Measurements from ENCODE around the gene GSN.

Gene GSN

GRCh38 chr9:121273064-121273775 is 5.3 kb downstream of the GSN start:
- DNase-seq (ENCODE audit: low spot score), result no peak

- DNase-seq (ENCODE audit: low spot score), result no peak
Measured at GRCh38 chr9:121274851-121275250, 6.9 kb downstream of the GSN start.

- no peak for DNase-seq (ENCODE audit: low spot score)
Measured at GRCh38 chr9:121275781-121276658, 8.1 kb downstream of the GSN start.

- DNase-seq (ENCODE audit: low spot score), result no peak
Measured at GRCh38 chr9:121277026-121277425, 9.1 kb downstream of the GSN start.

DNA sequence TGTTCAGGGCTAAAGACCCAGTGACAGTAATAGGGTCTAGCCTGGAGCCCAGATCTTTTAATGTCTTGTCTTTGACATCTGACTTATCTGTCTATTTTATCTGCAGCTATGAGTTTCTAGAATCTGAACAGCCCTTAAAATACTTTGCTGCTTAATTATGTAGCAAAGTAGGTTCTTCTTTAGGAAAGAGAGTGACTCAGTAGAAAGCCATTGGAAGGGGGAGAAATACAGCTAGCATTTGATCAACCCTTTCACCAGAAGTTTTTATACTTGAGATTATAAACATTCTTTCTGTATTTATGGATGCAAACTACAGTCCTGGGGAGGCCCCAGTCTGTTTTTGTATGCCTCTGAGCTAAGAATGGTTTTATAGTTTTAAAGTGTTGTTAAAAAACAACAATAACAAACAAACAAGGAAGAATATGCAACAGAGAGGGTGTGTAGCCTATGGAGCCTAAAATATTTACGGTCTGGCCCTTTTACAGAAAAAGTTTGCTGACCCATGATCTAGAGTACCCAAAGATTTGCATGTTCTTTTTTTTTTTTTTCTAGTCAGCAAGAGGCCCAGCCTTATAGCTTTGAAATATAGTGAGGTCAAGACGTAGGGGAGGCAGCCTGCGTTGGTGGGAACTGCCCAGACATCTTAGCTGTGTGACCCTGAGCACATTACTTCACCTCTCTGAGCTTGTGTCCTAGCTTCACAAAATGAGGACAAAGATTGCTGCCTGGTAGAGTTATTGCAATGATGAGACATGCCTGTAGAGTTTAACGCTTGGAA is 9.7 kb downstream of the GSN start:
- DNase-seq (ENCODE audit: low spot score), result no peak

DNA sequence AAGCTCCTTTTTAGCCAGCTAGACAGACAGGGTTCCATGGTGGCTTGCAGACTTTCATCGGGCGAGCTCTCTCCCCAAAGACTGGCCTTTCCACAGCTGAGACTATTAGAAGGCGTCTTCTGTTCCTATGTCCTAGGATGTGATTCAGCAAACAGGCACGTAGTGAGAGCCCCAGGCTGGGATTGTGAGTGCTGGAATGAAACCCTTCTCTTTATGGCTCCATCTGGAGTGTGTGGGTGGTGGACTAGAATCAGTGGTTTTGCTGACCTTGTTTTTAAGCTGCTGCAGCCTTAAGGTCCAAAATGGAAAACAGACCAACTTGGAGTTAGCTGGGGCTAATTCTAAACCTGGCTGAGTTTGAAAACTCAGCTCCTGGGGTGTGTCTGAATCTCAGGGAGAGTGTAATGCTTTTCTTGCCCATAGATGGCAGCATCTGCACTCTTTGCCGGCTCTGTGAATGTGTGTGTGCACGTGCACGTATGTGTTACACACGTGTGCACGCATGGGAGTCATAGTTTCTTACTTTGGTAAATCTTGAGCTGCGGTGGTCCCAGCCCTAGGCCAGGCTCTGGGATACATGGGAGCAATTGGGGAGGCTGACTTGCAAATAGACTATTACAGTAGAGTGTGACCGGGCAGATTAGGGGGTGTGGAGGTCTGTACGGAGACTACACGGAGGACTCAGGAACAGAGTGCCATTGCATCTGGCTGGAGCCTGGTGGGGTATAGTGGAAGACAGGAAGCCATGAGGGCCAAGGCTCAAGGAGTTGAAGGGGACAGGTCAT is 10.7 kb downstream of the GSN start:
- peak; percentile 66 for DNase-seq (ENCODE audit: low spot score)

DNA sequence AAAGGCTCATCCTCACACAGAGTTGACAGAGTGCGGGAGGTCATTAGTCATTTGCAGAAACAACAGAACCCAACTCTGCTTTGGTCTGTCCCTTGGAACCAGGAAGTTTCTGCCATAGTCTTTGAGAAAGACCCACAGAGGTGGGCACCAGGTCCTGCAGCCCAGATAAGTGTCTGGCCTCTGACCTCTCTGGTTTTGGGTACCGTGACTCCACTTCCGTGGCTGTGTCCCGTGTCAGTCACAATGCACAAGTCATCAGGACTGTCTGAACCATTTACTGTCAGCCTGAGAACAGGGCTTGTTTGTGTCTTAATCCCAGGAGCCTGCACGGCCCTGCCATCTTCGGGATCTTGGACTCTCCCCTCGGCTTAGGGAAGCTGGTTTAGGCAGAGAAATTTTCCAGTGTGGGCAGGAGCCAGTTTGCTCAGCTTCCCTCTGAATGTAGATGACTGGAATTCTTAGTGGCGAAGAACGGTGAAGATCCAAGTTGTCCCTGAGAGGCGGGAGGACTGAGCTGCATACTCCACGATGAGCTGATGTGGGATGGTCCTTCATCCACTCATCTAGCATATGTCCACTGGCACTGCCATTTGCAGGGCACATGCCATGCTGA is 11.9 kb downstream of the GSN start:
- no peak for DNase-seq (ENCODE audit: low spot score)

- no peak for DNase-seq (ENCODE audit: low spot score)
Measured at GRCh38 chr9:121280715-121281613, 13.0 kb downstream of the GSN start.

DNA sequence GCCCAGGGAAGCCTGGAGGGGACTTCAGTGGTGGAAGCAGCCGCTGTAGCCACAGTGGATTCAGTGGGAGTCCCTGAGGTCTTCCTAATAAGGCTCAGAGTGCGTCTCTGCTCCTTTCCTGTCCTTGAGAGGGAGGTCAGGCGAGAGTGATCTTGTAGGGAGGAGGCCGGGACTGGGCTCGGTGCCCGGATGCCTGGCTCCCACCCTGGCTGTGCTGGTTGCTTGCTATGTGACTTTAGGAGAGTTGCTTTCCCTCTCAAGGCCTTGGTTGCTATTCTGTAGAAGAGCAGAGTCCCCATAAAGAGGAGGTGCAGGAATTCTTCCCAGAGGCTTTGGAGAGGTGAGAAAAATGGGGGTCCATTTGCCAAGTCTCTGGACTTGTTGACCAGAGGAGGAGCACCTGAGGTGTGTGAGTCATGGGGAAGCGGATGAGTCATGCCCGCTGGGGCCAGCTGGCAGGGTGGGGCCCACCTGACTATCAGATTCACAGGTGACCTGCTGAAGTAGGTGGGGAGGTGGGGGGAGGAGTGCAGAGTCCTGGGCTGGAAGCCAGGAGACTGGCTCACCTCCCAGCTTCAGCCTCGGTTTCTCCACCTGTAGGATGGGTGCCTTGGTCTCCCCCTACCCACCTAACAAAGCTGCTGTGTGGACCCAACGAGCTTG is 13.8 kb downstream of the GSN start:
- DNase-seq (ENCODE audit: low spot score), result no peak

- DNase-seq (ENCODE audit: low spot score), result no peak
Measured at GRCh38 chr9:121282277-121283079, 14.5 kb downstream of the GSN start.

DNA sequence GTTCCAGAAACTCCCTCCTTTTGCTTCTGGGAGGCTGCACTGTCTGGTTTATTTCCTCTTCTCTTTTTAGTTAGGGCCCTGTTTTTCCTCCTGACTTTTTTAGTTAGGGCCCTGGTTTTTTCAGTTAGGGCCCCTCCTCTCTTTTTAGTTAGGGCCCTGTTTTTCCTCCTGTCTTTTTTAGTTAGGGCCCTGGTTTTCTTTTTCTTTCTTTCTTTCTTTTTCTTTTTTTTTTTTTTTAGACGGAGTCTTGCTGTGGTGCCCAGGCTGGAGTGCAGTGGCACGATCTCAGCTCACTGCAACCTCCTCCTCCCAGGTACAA is 15.1 kb downstream of the GSN start:
- no peak for DNase-seq (ENCODE audit: low spot score)

DNA sequence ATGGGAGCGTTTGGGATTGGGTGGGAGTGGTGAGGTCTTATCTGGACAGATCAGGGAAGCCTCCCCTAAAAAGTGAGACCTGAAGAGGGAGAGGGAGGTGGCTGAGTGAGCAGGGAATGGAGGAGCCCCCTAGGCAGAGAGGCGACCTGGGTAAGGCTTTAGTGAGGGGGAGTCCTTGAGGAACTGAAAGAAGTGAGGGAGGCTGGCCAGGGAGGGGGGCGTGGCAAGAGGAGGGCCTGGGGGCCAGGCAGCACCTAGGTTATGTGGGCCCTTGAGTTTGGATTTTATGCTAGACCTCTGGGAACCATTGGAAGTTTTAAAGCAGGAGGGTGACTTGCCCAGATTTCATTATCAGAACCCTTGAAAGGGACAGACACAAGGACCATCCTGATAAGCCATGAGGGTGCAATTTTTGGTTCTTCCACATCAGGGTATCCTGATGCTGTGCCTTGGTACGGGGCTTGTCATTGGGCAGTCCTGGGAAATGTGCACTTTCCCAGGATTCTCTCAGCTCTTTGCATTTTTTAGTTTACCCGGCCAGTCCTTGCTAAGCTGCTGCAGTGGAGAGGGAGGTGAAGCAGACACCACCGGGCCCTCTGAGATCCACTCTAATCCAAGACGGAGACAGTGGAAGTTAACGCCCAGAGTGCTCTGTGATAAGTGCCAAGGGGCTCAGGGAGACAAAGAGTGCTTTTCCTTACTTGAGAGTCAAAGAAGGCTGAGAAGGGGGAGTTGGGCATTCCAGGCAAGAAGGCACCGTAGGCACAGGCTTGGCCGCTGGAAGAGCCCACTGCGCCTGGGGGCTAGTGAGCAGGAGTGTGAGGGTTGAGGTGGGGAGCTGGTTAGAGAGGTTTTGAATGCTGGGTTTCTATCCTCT is 16.1 kb downstream of the GSN start:
- DNase-seq (ENCODE audit: low spot score), result no peak

DNA sequence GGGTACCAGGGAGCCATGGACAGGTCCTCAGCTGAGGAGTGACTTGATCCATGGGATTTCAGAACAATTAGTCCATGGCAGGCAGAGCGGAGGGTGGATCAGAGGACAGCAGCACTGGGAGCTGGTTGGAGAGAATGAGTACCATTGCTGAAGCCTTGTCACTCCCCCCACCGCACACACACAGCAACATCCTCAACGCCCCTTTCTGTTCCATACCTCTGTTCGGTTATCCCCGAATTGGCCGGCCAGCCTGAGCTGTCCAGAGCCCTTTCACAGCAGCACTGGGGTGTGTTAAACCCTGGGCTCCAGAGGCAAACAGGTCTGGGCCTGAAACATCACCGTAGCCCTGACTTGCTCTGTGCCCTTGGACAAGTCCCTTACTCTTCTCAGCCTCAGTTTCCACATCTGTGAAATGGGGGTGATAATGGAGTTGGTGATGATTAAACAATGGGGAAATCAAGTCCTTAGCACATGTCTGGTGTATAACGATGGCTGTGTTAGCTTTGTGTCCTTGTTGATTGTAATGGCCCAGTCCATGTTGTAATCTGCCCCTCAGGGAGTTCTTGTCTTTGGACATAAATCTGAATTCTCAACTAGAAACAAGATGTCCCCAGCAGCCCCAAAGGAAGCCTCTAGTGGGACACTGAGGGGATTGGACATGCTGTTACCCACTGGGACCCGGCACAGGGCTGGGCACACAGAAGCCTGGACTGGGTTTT is 16.9 kb downstream of the GSN start:
- no peak for DNase-seq (ENCODE audit: low spot score)

DNA sequence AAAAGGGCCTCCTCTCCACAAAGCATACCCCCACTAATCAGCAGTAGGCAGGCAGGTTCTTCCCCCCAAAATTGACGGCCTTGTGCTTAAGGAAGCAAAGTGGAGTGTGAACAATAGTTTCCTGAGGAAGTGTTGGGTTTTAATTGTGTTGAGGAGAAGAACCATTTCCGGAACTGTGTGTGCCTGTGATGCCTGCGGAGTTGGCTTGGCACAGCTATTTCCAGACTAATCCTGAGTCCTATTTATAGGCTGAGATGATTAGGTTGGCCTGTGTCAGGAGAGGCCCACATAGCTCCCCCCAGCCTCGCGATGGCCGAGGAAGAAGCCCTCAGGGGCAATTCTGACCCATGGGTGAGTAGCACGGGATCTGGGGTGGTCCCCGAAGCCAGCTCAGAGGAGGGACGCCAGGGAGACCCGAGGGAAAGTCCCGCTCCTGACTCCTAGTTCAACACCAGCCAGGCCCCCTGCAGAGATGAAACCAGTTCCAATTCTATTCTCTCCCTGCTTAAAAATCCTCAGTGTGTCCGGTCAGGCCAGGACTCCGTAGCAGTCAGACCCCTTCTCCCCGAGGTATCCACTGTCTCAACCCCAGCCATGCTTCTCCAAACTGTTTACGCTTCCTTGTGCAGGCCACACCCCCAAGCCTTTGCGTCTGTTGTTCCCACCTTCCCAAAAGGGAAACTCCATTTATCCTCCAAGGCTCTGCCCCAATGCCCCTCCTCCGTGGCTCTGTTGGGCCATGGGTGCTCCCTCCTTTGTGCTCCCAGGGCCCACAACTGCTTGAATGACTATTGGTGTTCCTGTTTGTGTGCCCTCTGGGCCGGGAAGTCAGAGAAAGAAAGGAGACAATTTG is 18.1 kb downstream of the GSN start:
- no peak for DNase-seq (ENCODE audit: low spot score)

- DNase-seq (ENCODE audit: low spot score), result no peak
Measured at GRCh38 chr9:121286688-121286972, 18.7 kb downstream of the GSN start.

GRCh38 chr9:121286973-121287741 is 19.2 kb downstream of the GSN start:
- DNase-seq (ENCODE audit: low spot score), result peak; percentile 62

All from HuH-7 (cell line).